T follicular helper cell (primary cell): ENCODE results near the gene NET1.
"Not testable (repeated sequence)": the region's sequence is repeated elsewhere in the genome, so short reads cannot be mapped to it uniquely, and the experiment has no call there.

ENCODE experiments used
- DNase-seq: peaks from one replicate; pipeline ENCODE4 v3.0.0-alpha.2; 2020; ENCODE audit warnings: low read depth
- total RNA-seq, 2 experiments: gene quantifications; one replicate each; lab custom pipeline; 2026; lab: John Stamatoyannopoulos, UW

NET1 gene, protein sequence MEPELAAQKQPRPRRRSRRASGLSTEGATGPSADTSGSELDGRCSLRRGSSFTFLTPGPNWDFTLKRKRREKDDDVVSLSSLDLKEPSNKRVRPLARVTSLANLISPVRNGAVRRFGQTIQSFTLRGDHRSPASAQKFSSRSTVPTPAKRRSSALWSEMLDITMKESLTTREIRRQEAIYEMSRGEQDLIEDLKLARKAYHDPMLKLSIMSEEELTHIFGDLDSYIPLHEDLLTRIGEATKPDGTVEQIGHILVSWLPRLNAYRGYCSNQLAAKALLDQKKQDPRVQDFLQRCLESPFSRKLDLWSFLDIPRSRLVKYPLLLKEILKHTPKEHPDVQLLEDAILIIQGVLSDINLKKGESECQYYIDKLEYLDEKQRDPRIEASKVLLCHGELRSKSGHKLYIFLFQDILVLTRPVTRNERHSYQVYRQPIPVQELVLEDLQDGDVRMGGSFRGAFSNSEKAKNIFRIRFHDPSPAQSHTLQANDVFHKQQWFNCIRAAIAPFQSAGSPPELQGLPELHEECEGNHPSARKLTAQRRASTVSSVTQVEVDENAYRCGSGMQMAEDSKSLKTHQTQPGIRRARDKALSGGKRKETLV
- total RNA-seq: 12.6 to 14.4 reads per million in 2 experiments

DNA sequence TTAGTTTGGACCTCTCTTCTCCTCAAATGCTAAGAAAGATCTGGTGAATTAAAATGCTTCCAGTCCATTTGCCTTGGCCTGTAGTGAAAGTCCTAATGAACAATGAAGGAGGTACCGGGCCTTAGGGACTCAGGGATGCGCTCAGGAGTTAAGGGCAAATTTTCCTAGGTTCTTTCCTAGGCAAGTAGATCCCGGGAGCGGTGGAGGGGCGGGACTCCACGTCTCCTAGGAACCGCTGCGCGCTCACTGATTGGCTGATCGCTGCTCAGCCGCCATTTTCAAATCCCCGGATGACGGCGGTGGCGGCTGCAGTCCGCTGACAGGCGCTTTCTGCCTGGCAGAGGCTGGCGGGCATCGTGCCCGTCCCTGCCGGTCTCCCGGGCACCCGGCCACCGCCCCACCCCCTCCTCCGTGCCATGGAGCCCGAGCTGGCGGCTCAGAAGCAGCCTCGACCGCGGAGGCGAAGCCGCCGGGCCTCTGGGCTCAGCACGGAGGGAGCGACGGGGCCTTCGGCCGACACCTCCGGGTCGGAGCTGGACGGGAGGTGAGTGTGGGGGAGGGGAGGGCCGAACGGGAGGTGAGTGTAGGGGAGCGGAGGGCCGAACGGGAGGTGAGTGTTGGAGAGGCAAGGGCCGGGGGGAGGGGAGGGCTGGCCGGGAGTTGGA lies at the start of gene NET1:
TSS of gene NET1 (plus strand) at position 281 of the 665 bp plus-strand sequence. CDS start at position 417, 136 bp downstream.
- peak; percentile 40 for DNase-seq

- DNase-seq: no peak
Observed at GRCh38 chr10:5362873-5363272, 49.5 kb upstream of the NET1 start.

- DNase-seq: no peak
Observed at GRCh38 chr10:5364374-5364773, 48.0 kb upstream of the NET1 start.

GRCh38 chr10:5364890-5365338 lies 47.4 kb upstream of the NET1 start, which contains the start of gene UCN3:
UCN3 (plus strand) TSS chr10:5364966; CDS start chr10:5373721, 8,755 bp downstream.
- no peak for DNase-seq

GRCh38 chr10:5365928-5366327 lies 46.4 kb upstream of the NET1 start:
- DNase-seq: no peak

- no peak for DNase-seq
Observed at GRCh38 chr10:5369362-5370158, 42.8 kb upstream of the NET1 start.

DNA sequence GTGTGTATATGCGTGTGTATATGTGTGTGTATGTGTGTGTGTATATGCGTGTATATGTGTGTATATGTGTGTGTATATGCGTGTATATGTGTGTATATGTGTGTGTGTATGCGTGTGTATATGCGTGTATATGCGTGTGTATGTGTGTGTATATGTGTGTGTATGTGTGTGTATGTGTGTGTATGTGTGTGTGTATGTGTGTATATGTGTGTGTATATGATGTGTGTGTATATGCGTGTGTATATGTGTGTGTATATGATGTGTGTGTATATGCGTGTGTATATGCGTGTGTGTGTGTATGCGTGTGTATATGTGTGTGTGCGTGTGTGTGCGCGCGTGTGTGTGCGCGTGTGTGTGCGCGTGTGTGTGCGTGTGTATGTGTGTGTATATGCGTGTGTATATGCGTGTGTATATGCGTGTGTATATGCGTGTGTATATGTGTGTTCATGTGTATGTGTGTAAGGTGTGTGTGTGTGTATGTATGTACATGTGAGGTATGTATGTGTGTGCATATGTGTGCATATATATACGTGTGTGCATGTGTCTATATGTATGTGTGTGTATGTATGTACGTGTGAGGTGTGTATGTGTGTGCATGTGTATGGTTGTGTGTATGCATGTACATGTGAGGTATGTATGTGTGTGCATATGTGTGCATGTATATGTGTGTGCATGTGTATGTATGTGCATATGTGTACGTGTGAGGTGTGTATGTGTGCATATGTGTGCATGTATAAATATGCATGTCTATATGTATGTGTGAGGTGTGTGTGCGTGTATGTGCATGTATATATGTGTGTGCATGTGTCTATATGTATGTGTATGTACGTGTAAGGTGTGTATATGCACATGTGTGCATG lies 41.6 kb upstream of the NET1 start:
- DNase-seq: no peak

- DNase-seq: no peak
Observed at GRCh38 chr10:5373307-5373706, 39.0 kb upstream of the NET1 start.

DNA sequence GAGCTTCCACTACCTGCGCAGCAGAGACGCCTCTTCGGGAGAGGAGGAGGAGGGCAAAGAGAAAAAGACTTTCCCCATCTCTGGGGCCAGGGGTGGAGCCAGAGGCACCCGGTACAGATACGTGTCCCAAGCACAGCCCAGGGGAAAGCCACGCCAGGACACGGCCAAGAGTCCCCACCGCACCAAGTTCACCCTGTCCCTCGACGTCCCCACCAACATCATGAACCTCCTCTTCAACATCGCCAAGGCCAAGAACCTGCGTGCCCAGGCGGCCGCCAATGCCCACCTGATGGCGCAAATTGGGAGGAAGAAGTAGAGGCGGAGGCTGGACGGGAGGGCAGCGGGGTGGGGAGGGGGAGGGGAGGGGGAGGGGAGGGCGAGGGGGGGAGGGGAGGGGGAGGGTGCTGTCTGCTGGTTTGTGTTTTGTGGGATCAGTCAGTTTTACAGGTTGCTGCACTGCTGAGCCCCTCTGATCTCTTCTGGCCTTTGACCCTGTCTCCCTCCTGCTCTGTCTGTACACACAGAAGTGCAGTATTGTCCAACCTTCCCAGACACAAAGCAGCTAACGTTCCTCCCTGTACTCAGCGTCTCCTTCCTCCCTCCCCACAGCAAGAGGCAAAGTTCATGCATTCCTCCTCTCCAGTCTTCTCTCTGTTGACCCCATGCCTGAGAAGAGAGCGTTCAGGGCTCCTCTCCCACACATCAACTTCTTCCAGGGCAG lies 38.3 kb upstream of the NET1 start:
- DNase-seq: no peak

- DNase-seq: no peak
Observed at GRCh38 chr10:5376450-5376849, 35.9 kb upstream of the NET1 start.

DNA sequence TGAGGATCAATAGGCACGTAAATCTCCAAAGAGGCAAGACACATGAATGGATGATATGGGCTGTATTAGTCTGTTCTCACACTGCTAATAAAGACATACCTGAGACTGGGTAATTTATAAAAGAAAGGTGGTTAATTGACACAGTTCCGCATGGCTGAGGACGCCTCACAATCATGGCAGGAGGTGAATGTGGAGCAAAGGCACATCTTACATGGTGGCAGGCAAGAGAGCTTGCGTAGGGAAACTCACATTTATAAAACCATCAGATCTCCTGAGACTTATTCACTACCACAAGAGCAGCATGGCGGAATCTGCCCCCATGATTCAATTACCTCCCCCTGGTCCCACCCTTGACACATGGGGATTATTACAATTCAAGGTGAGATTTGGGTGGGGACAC lies 33.2 kb upstream of the NET1 start:
- not testable (repeated sequence) for DNase-seq

GRCh38 chr10:5380395-5380794 lies 32.0 kb upstream of the NET1 start:
- DNase-seq: not testable (repeated sequence)

DNA sequence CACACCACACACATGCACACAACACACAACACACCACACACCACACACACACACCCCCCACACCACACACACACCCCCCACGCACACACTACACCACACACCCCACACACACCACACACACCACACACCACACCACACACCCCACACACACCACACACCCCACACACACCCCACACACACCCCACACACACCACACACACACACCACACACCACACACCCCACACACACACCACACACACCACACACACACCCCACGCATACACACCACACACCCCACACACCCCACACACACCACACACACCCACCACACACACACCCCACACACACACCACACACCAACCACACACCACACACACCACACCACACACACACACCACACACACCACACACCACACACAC lies 31.2 kb upstream of the NET1 start:
- no peak for DNase-seq

DNA sequence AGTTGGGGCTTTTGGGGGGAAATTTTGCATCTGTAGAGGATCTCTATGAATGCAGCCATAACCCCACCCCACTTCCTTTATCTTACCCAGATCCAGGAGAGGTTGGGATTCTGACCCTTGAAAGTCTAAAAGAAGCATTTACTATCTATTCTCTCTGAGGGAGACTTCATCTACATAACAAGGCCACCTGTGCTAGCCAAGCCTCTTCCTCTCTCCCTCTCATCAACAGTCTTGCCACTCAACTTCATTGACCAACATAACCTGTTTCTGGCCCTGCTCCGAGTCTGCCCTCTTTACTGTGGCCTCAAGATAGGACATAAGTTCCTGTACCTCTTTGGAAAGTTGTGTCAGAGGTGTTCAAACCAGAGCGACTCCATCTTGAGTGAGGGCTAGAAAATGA lies 27.1 kb upstream of the NET1 start:
- DNase-seq: no peak

DNA sequence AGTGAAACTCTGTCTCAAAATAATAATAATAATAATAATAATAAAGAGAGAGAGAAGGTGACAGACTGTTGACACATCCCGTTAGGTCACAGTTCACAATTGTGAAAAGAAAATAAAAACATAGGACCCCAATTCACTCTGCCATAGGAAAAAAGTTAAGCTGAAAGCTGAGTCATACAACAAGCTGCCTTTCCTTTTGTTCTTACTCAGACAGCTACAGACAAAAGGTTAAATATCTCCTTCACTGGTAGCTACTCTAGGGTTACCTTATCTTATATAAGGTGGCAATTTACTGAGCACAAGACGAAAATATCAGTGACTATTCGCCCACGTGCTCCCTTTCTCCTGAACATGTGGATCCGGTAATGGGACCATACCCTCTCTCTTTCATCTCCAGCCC lies 25.2 kb upstream of the NET1 start:
- DNase-seq: no peak

DNA sequence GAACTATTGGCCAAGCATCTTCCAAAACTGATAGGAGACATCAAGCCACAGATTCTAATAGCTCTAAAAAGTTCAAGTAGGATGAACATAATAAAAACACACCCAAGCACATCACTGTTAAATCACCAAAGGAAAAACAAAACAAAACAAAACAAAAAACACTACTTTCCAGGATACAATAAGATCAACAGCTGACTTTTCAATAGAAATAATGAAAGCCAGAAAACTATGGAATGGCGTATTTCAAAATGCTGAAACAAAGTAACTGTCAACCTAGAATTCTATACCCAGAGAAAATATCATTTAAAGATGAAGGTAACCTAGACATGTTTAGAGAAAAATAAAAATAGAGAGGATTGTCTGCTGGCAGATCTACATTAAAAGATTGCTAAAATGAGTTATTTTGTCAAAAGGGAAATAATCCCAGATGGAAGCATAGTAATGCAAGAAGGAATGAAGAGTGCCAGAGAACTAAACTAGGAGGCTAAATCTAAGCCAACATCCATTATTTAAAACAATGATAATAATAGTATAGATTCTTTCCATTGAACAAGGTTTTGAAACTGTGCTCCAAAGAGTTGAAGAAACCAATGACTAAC lies 21.7 kb upstream of the NET1 start:
- no peak for DNase-seq

DNA sequence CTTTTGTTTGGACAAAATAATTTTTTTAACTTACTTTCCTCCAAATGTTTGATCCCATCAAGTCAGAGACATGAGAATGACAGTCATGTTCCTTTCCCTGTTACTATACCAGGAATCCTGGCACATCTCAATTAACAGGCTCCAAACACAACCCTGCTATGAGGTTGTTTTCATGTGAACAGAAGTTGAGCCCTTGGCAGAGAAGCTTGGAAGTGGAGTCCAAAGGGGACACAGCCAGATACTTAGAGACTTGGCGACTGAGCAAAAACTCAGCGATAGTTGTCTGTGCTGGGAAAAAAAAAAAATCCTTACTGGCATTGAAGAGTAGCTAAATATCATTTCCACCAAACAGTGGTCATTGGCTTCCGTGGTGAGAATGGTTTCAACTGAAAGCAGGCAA lies 20.6 kb upstream of the NET1 start:
- no peak for DNase-seq

GRCh38 chr10:5393529-5393928 lies 18.8 kb upstream of the NET1 start:
- no peak for DNase-seq

DNA sequence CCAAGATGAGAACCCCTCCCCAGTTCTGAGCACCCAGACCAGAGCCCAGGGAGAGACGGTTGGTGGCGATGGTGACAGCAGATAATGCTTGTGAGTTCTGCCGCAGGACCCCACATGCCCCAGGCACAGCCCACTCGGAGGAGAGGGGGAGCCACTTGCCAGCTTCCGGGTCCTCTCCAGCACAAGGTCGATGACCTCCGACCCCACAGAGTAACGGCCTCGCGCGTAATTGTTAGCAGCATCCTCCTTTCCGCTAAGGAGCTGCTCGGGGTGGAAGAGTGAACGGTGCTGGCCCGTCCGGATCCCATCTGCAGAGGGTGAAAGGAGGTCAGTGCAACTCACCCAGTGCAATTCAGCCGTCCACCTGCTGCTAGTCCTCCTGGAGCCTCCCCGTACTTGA lies 17.2 kb upstream of the NET1 start:
- no peak for DNase-seq
